ENCODE data around the gene PSMB9.

PSMB9 gene

GRCh38 chr6:32908897-32909296 is 54.9 kb downstream of the PSMB9 start:
- in situ Hi-C loops (cut with HindIII; ENCODE audit: low pct_ligation_motif_present, low sequenced_read_pairs), result no loop called here
- no peak for TF ChIP-seq CTCF (IDR thresholded peaks at IDR 0.05; ENCODE audit: low read depth, low read length, missing control alignments)
- H3K27me3 ChIP-seq (replicated peaks), result no peaks in the 10 kb centered on the region
- H3K36me3 ChIP-seq (replicated peaks), result no peaks in the 10 kb centered on the region
- no peak overlapping the region for H3K4me3 ChIP-seq (ENCODE audit: low read depth, low read length)
- no peak overlapping the region for H3K27ac ChIP-seq
- DNase-seq, result no peak
